Tibial artery (tissue), 4 donors: ENCODE measurements around the gene RRP1.

Experiments
- DNase-seq, 2 donors: peaks; one replicate each; pipeline ENCODE4 v3.0.0-alpha.2; 2019
- H3K27ac ChIP-seq, 2 donors: fragments of 200-600 bp; sonication (generic) in 1 of 2; 1 replicate in 1 of 2; 2 replicates in 1 of 2; pipeline ENCODE4 v1.5.1; 2018 to 2019; ENCODE audit warnings: mild to moderate bottlenecking in 1 of 2
- H3K27me3 ChIP-seq, 2 donors: fragments of 200-600 bp; sonication (generic) in 1 of 2; one replicate each; pipeline versions ENCODE4 v1.5.1 to v1.6.0; 2016 to 2019
- H3K36me3 ChIP-seq, 3 donors: fragments of 200-600 bp; sonication (generic) in 2 of 3; one replicate each; pipeline ENCODE4 v1.5.1; 2016 to 2019; ENCODE audit warnings: mild to moderate bottlenecking in 2 of 3
- H3K4me1 ChIP-seq, 4 donors: fragments of 200-600 bp; sonication (generic) in 2 of 4; 1 replicate in 3 of 4; 2 replicates in 1 of 4; pipeline ENCODE4 v1.5.1; 2016 to 2019
- H3K4me3 ChIP-seq, 2 donors: fragments of 200-600 bp; sonication (generic) in 1 of 2; 1 replicate in 1 of 2; 2 replicates in 1 of 2; pipeline ENCODE4 v1.5.1; 2018 to 2019; ENCODE audit warnings: mild to moderate bottlenecking in 2 of 2
- H3K9me3 ChIP-seq, 3 donors: fragments of 200-600 bp; sonication (generic) in 1 of 3; one replicate each; pipeline ENCODE4 v1.5.1; 2016 to 2019
- intact Hi-C: fragments of 100-400 bp; cut with DNase I; formaldehyde crosslinking; loops from one replicate; pipeline ENCODE4 v1.15.0; 2023; ENCODE audit warnings: low total_unique reads
- TF ChIP-seq, protein P1 (sequence below), 2 experiments: fragments of 200-600 bp in 1 of 2; fragments of 450-650 bp in 1 of 2; IDR thresholded peaks; one replicate each; pipeline ENCODE4 v1.5.1; 2017 to 2019; ENCODE audit warnings: antibody characterized with exemption in 2 of 2, mild to moderate bottlenecking in 1 of 2, moderate library complexity in 1 of 2

The RRP1 gene

GRCh38 chr21:43744725-43745124, 44.7 kb upstream of the RRP1 start:
- Histone ChIP-seq H3K36me3 (peaks cover 41 to 81% (median 59%) of the 10 kb centered on the region in 3 donors), H3K27me3 (no peaks in the 10 kb centered on the region), H3K4me3 (no peak overlapping the region), H3K4me1 (peaks cover 0 to 12% (median 0%) of the 10 kb centered on the region in 4 donors), H3K27ac (no peak overlapping the region), H3K9me3 (no peaks in the 10 kb centered on the region)
- no peak for DNase-seq
- intact Hi-C loops: no loop called here
- TF ChIP-seq, protein P1, sequence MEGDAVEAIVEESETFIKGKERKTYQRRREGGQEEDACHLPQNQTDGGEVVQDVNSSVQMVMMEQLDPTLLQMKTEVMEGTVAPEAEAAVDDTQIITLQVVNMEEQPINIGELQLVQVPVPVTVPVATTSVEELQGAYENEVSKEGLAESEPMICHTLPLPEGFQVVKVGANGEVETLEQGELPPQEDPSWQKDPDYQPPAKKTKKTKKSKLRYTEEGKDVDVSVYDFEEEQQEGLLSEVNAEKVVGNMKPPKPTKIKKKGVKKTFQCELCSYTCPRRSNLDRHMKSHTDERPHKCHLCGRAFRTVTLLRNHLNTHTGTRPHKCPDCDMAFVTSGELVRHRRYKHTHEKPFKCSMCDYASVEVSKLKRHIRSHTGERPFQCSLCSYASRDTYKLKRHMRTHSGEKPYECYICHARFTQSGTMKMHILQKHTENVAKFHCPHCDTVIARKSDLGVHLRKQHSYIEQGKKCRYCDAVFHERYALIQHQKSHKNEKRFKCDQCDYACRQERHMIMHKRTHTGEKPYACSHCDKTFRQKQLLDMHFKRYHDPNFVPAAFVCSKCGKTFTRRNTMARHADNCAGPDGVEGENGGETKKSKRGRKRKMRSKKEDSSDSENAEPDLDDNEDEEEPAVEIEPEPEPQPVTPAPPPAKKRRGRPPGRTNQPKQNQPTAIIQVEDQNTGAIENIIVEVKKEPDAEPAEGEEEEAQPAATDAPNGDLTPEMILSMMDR (IDR thresholded peaks at IDR 0.05): no peak

GRCh38 chr21:43745772-43746517, 43.4 kb upstream of the RRP1 start:
- intact Hi-C loops: no loop called here
- TF ChIP-seq, protein P1 (IDR thresholded peaks at IDR 0.05): no peak
- peaks cover 45 to 93% (median 68%) of the 10 kb centered on the region in 3 donors for H3K36me3 ChIP-seq

DNA sequence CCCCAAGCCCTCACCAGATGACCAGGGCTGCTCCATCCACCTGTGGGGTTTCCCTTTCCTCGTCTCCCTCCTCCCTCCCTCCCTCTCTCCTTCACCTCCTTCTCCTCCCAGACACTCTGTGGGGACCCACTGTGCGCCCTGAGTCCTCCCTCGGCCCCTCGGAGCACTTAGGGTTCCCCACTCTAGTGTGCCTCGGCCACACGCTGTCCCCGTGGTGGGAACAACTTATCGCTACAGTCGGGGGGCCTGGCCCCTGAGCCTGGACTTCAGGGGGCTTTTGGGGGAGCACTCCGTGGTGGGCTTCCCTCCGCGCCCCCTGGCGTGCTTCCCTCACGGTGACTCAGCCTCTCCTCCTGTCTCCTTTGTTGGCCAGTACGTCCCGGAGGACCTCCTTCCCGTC, 40.8 kb upstream of the RRP1 start:
- TF ChIP-seq, protein P1 (IDR thresholded peaks at IDR 0.05): no peak
- DNase-seq: no peak
- peaks cover 61 to 100% (median 92%) of the 10 kb centered on the region in 3 donors for H3K36me3 ChIP-seq

More at GRCh38 chr21:43745772-43746517, 43.4 kb upstream of the RRP1 start:
- peaks cover 0 to 6% (median 0%) of the 10 kb centered on the region in 4 donors for H3K4me1 ChIP-seq
- H3K4me3 ChIP-seq: no peak overlapping the region
- no peaks in the 10 kb centered on the region for H3K27me3 ChIP-seq
- no peak for DNase-seq
- no peak overlapping the region for H3K27ac ChIP-seq
- no peaks in the 10 kb centered on the region for H3K9me3 ChIP-seq

DNA sequence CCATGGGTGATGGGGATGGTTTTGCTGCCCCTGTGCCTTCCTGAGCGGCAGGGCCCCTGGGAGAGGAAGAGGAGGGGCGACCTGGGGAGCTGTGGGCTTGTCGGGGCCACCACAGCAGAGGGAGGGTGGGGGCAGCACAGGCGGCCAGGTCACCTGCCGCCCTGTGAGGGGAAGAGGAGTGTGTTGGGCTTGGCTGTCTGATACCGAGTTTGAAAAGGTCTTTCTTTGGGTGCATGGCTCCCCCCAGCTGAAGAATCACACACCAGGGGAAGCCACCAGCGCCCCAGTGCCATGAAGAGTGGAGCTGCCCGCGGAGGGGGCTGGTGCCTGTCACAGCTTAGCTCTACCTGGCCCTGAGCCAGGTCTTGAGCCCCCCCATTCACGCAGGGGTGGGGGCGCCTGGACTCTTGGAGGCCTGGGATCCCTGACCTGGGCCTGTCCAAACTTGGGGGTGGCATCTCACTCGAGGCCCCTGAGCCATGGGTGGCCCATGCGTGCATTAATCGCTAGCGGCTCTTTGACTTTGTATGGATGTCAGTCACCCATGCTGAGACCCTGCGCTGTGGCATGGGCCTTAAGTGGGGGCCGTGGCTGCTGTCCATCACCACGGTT, 39.6 kb upstream of the RRP1 start:
- H3K4me3 ChIP-seq: no peak overlapping the region
- peaks cover 61 to 100% (median 92%) of the 10 kb centered on the region in 3 donors for H3K36me3 ChIP-seq
- H3K4me1 ChIP-seq: no peaks in the 10 kb centered on the region
- no peaks in the 10 kb centered on the region for H3K27me3 ChIP-seq
- no peak for DNase-seq
- no peaks in the 10 kb centered on the region for H3K9me3 ChIP-seq
- no peak overlapping the region for H3K27ac ChIP-seq
- TF ChIP-seq, protein P1 (IDR thresholded peaks at IDR 0.05): no peak
- intact Hi-C loops: no loop called here

More for the DNA sequence above, 40.8 kb upstream of the RRP1 start:
- Histone ChIP-seq H3K27me3 (no peaks in the 10 kb centered on the region), H3K27ac (no peak overlapping the region), H3K4me3 (no peak overlapping the region), H3K4me1 (no peaks in the 10 kb centered on the region), H3K9me3 (no peaks in the 10 kb centered on the region)
- intact Hi-C loops: no loop called here

GRCh38 chr21:43750339-43751033, 38.9 kb upstream of the RRP1 start:
- Histone ChIP-seq H3K4me3 (no peak overlapping the region), H3K27me3 (no peaks in the 10 kb centered on the region), H3K36me3 (peaks cover 58 to 100% (median 95%) of the 10 kb centered on the region in 3 donors), H3K27ac (no peak overlapping the region), H3K4me1 (no peaks in the 10 kb centered on the region), H3K9me3 (no peaks in the 10 kb centered on the region)
- DNase-seq: no peak
- intact Hi-C loops: no loop called here
- TF ChIP-seq, protein P1 (IDR thresholded peaks at IDR 0.05): no peak
